GM13976 (cell line): ENCODE results near the gene MPRIP.

Experiments
- DNase-seq: peaks from one replicate; pipeline ENCODE4 v3.0.0; 2012; ENCODE audit warnings: low spot score
- in situ Hi-C: fragments of 300-500 bp; cut with MboI; formaldehyde crosslinking; loops from one replicate; pipeline ENCODE4 v1.12.0; 2022; ENCODE audit warnings: low sequenced_read_pairs, mixed read lengths, inconsistent platforms; ENCODE audit not compliant: unreplicated experiment
- TF ChIP-seq, protein P1 (sequence below): IDR thresholded peaks from 2 replicates; pipeline ENCODE4 v1.5.1; 2012; ENCODE audit warnings: borderline replicate concordance, mild to moderate bottlenecking; ENCODE audit not compliant: insufficient read depth; ENCODE audit errors: extremely low read depth, missing control alignments, control extremely low read depth

MPRIP gene

GRCh38 chr17:17019430-17019762, 22.9 kb upstream of the MPRIP start:
- in situ Hi-C loops = no loop called here
- TF ChIP-seq, protein P1, sequence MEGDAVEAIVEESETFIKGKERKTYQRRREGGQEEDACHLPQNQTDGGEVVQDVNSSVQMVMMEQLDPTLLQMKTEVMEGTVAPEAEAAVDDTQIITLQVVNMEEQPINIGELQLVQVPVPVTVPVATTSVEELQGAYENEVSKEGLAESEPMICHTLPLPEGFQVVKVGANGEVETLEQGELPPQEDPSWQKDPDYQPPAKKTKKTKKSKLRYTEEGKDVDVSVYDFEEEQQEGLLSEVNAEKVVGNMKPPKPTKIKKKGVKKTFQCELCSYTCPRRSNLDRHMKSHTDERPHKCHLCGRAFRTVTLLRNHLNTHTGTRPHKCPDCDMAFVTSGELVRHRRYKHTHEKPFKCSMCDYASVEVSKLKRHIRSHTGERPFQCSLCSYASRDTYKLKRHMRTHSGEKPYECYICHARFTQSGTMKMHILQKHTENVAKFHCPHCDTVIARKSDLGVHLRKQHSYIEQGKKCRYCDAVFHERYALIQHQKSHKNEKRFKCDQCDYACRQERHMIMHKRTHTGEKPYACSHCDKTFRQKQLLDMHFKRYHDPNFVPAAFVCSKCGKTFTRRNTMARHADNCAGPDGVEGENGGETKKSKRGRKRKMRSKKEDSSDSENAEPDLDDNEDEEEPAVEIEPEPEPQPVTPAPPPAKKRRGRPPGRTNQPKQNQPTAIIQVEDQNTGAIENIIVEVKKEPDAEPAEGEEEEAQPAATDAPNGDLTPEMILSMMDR = no peak
- no peak for DNase-seq

GRCh38 chr17:17019891-17020456, 22.3 kb upstream of the MPRIP start:
- DNase-seq = no peak
- TF ChIP-seq, protein P1 = no peak
- in situ Hi-C loops = no loop called here

GRCh38 chr17:17020821-17021193, 21.4 kb upstream of the MPRIP start:
- TF ChIP-seq, protein P1 = no peak
- in situ Hi-C loops = no loop called here
- no peak for DNase-seq

- no peak for DNase-seq
- TF ChIP-seq, protein P1 = no peak
- in situ Hi-C loops = no loop called here
Observed at GRCh38 chr17:17021194-17021863, 20.9 kb upstream of the MPRIP start.

- DNase-seq = no peak
- in situ Hi-C loops = no loop called here
- TF ChIP-seq, protein P1 = no peak
Observed at GRCh38 chr17:17022011-17022410, 20.2 kb upstream of the MPRIP start.

- in situ Hi-C loops = no loop called here
- DNase-seq = no peak
- TF ChIP-seq, protein P1 = no peak
Observed at GRCh38 chr17:17022456-17022855, 19.8 kb upstream of the MPRIP start.
